ENCODE data around the gene ASTN1.

- TF ChIP-seq, protein P1, sequence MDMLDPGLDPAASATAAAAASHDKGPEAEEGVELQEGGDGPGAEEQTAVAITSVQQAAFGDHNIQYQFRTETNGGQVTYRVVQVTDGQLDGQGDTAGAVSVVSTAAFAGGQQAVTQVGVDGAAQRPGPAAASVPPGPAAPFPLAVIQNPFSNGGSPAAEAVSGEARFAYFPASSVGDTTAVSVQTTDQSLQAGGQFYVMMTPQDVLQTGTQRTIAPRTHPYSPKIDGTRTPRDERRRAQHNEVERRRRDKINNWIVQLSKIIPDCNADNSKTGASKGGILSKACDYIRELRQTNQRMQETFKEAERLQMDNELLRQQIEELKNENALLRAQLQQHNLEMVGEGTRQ (IDR thresholded peaks at IDR 0.05; ENCODE audit: low read depth, low read length): no peak
- no peak for TF ChIP-seq MAFK (IDR thresholded peaks at IDR 0.05; ENCODE audit: low read depth, low read length)
- no peak for TF ChIP-seq CHD1 (IDR thresholded peaks at IDR 0.05; ENCODE audit: low read depth, low read length)
- TF ChIP-seq POLR2A (IDR thresholded peaks at IDR 0.05; ENCODE audit: low read depth, low read length): no peak
- TF ChIP-seq CTCF (conservative IDR thresholded peaks at IDR 0.05; ENCODE audit: low read depth, low read length): no peak
- no peak for TF ChIP-seq SMC3 (IDR thresholded peaks at IDR 0.05; ENCODE audit: low read depth, low read length)
- TF ChIP-seq CEBPB (IDR thresholded peaks at IDR 0.05; ENCODE audit: low read depth, low read length): no peak
Observed at GRCh38 chr1:176863613-176864012, 300.9 kb downstream of the ASTN1 start.

Measured in IMR-90 (cell line).